Stimulated activated naive CD8-positive, alpha-beta T cell treated with anti-CD3 and anti-CD28 coated beads, Interleukin-15, Interleukin-2, amounts not matched to agents 100 U/mL and 50 U/mL, for 24 hours (primary cell): ENCODE results near the gene METTL26.

Experiments
- ATAC-seq: fragments of 150-1000 bp; cut with Tn5 transposase; one replicate; pipeline ENCODE4 v1.10.0; 2021
- DNase-seq: peaks from one replicate; pipeline ENCODE4 v3.0.0; 2021

The METTL26 gene

DNA sequence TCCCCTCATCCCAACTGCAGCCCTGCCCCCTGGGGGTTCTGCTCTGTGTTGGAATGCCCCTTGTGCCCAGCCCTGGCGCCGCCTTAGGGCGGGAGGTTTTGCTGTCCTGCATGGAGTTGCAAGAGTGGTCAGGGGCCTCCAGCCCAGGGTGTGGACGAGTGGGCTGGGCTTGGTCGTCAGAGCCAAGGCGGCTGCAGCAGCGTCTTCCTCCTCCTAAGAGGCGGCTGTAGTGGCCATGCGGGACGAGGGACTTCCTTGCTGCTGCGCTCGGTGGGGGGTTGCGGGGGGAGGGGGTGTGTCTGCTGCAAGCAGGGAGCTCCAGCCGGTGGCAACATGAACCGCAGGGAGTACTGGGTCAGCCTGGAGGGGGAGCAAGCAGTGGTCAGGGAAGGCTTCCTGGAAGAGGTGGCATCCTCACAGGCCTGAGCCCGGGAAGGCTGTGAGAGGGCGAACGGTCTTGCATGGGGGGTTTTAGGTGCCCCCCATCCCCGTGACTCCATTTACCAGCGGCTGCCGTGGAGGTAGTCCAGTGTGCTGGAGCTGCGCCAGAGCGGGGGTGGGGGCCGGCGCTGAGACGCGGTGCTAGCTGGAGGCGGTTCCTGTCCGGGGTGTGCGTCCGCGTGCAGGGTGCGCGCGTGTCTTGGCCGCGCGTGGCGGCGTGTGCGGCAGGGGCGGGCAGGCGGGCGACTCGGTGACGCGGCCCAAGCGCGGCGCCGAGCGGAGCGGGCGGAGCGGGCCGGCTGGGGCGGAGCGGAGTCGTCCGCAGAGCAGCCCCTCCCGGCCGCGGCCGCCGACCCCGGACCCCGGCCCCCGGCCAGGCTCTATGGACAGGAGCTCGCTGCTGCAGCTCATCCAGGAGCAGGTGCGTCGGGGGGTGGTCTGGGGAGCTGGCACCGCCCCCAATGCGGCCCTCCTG is 39.1 kb upstream of the METTL26 start, which contains the start of gene RHBDL1:
RHBDL1 (plus strand) TSS at position 704 of the 916 bp plus-strand sequence; CDS start at position 824, 120 bp downstream.
- no peak for DNase-seq
- ATAC-seq = no peak

DNA sequence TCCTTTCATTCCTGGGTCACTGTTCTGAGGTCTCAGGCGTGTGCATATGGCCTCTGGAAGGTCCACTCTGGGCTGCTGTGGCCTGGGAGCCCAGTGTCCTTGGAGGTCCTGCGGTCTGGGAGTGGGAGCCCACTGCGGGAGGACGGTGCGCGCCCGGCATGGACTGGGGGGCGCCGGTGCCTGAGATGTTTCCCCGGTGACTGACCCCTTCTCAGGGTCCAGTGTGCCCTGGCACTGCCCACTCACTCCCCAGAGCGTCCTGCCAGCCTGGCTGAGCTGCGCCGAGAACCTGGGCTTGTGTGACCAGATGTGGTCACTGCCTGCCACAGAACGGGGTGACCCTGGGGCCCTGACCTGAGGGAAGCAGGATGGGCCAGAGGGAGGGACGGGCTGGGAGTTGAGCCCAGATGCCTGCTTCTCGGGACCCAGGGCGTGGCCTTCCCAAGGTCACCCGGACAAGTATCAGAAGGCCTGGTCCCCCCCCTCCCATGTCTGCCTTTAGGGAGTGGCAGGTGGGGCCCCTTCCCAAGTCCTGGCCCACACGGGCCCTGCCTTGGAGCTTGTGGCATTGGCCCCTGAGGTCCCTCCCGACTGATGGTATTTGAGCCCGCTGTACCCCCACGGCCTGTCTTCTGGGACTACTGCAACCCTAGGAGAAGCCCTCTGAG is 38.2 kb upstream of the METTL26 start:
- ATAC-seq = no peak
- DNase-seq = no peak

DNA sequence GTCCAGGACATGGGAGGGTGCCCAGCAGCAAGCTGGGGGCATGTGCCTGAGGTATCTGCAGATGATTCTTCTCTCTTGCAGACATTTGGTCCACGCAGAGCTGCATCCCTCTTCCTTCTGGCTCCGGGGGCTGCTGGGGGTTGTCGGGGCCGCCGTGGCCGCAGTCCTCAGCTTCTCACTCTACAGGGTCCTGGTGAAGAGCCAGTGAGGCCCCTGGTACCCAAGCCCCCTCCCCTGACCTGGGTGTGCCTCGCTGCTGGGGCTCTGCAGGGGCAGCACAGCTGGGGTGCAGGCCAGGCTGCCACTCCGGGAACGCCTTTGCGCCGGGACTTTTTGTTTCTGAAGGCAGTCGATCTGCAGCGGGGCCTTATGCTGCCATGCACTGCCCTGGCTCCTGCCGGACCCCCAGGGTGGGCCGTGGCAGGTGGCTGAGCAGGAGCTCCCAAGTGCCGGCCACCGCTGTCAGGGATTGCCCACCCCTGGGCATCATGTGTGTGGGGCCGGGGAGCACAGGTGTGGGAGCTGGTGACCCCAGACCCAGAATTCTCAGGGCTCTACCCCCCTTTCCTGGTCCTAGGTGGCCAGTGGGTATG is 37.4 kb upstream of the METTL26 start:
- ATAC-seq (no peak), DNase-seq (no peak)

DNA sequence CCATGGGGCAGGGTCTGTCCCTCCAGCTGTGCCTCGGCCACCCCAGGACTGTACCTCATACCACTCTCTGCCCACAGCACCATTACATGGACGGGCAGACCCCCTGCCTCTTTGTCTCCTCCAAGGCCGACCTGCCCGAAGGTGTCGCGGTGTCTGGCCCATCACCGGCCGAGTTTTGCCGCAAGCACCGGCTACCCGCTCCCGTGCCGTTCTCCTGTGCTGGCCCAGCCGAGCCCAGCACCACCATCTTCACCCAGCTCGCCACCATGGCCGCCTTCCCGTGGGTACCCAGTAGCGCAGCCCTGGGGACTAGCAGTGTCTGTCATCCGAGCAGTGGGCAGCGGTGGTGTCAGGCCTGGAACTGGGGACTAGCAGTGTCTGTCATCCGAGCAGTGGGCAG is 36.7 kb upstream of the METTL26 start:
- no peak for ATAC-seq
- no peak for DNase-seq

DNA sequence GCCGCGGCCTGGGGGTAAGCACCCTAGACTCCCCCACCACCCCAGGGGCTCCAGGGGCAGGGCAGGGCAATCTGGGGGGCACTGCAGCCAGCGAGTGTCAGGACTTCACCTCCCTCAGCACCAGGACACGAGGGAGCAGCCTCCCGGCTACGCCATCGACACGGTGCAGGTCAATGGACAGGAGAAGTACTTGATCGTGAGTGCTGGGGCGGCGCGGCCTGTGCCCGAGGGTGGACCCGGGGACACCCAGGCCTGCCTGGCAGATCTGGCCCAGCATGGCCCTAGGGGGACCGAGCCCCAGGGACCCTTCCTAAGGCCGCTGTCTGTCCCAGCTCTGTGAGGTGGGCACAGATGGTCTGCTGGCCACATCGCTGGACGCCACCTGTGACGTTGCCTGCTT is 36.3 kb upstream of the METTL26 start:
- ATAC-seq = no peak
- DNase-seq = no peak

DNA sequence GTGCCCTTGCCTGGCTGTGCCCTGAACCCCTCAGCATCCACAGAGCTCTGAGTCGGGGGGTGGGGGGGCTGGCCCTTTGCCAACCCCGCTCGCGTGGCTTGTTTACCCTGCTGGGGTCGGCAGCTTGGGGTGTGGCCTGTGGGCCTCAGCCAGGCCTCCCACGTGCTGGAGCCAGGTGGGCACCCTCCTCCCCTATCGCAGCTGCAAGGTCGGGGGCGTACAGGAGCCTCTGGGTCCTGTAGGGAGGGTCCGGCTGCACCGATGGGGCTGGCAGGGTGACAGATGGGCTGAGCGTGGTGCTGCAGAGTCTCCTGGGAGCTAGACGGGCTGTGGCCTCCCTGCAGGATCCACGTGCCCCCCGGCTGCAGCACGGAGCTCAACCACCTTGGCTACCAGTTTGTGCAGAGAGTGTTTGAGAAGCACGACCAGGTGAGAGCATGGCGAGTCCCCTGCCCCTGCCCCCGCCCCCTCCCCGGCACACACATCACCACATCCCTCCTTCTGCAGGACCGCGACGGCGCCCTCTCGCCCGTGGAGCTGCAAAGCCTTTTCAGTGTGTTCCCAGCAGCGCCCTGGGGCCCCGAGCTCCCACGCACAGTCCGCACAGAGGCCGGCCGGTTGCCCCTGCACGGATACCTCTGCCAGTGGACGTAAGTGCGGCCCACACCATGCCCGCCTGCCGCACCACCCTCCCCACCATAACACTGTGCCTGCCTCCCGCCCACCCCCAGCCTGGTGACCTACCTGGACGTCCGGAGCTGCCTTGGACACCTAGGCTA is 35.4 kb upstream of the METTL26 start:
- ATAC-seq = no peak

DNA sequence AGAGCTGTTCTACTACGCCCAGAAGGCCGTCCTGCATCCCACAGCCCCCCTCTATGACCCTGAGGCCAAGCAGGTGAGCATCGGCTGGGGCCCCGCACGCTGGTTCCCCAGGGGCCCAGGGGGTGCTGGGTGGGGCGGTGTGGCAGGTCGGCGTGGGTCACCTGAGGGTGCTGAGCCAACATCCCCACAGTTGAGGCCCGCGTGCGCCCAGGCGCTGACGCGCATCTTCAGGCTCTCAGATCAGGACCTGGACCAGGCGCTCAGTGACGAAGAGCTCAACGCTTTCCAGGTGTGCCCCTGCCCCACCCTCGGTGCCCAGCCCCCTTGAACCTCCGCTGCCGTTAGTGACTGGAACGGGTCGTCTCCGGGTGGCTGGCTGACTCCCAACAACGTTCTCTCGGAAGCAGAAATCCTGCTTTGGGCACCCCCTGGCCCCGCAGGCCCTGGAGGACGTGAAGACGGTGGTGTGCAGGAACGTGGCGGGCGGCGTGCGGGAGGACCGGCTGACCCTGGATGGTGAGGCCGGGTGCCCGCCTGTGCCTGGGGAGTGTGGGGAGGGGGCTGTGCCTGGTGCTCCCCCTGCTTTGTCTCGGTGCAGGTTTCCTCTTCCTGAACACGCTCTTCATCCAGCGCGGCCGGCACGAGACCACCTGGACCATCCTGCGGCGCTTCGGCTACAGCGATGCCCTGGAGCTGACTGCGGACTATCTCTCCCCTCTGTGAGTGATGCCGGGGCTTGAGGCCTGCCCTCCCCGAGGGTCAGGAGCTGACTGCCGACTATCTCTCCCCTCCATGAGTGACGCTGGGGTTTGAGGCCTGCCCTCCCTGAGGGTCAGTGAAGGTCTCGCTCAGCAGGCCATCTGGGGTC is 34.6 kb upstream of the METTL26 start:
- DNase-seq (no peak), ATAC-seq (no peak)

More for the DNA sequence above, 35.4 kb upstream of the METTL26 start:
- DNase-seq = no peak

DNA sequence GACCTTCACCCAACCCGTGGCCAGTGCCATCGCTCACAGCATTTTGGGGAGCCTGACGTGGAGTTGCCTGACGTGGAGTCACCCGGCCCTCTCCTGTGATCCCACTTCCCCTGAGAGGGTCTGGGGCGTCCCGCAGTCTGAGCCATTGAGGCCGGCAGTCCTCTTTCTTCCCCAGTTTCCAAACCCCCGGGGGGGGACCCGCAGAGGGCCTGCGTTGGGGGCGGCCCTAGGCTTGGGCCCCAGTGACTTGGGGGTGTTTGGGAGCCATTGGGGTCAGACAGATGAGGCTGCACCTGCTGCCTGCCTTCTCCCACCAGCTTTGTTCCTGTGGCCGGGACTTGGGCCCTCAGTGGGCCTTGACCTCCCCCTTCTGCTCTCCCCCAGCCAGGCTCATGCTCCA is 33.6 kb upstream of the METTL26 start:
- DNase-seq (no peak), ATAC-seq (no peak)

DNA sequence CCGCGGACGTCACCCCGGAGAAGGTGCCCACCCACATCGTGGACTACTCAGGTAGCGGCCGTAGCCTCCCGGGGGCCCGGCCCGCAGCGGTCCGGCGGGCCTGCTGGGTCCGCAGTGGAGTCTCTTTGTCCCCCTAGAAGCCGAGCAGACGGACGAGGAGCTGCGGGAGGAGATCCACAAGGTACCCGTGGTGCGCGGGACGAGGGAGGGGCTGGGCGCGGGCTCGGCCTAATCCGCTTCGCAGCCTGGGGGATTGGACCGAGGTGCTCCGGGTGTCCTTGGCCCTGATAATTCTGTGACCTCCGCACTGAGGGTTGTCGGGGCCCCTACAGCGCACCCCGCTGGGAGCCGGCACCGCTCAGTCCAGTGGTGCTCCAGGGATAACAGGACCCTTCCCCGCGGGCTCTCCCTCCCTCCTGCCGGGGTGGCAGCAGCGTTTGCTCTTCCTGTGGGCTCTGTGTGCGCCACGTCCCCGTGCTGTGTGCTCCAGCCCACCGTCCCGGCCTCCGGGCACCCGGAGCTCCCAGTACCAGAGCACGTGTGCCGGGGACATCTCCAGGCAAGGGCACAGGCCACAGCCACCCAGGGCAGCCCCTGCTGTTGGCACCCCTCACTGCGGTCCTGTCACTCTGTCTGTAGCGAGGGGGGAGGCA is 32.5 kb upstream of the METTL26 start:
- DNase-seq (no peak), ATAC-seq (no peak)

DNA sequence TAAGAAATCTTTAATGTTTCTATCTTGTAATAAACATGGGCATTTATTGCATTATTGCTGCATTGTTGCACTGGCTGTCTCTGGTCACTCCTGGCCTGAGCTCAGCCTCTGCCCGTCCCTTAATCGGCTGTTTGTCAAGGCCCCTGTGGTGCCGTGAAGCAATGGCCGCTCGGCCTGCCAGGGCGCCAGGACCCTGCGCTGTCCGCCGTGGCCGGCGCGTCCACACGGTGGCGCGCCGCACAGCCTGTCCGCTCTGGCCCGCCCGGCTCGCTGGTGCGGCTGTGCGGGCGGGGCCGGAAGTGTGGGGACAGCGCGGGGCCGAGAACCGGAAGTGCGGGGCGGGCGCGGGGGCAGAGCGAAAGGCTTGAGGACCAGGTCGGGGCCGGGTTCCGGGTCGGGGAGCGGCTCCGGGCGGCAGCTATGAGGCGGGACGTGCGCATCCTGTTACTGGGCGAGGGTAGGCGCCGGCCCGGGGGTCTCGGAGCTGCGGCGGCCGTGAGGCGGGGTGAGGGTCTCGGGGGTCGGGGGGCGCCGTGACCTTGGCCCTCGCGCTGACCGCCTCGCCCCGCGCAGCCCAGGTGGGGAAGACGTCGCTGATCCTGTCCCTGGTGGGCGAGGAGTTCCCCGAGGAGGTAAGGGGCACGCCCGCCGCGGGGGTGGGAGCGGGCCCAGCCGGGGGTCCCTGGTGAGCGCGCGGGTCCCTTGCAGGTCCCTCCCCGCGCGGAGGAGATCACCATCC is 31.8 kb upstream of the METTL26 start, which contains the start of gene RHOT2:
RHOT2 (plus strand) TSS at position 353 of the 739 bp plus-strand sequence; CDS start at position 421, 68 bp downstream.
- ATAC-seq (peak; percentile 95), DNase-seq (peak; percentile 97)

DNA sequence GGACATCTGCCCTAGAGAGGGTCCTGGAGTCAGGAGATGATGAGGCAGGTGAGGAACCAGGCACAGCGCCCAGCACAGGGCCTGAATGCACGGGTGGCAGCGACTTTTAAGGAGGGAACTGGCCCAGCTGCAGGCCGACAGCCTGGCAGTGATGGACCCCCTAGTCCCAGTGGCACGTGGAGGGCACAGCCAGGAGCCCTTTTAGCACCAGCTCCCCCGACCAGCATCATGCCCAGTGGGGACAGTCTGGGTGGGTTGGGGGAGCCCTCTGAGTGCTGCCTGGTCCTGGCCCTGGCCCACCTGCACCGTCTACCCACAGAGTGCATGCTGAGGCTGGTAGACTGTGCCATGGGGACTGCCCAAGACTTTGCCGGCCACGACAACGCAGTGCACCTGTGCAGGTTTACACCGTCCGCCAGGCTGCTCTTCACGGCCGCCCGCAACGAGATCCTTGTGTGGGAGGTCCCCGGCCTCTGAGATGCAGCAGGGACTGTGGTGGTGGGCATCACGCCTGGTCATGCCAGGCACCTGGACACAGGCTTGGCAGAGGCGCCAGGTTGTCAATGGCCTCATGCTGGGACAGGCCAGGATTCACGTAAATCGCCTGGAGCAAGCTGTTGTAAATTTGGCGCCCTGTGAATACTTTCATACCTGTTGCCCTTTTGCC is 31.1 kb upstream of the METTL26 start:
- ATAC-seq (no peak), DNase-seq (no peak)

DNA sequence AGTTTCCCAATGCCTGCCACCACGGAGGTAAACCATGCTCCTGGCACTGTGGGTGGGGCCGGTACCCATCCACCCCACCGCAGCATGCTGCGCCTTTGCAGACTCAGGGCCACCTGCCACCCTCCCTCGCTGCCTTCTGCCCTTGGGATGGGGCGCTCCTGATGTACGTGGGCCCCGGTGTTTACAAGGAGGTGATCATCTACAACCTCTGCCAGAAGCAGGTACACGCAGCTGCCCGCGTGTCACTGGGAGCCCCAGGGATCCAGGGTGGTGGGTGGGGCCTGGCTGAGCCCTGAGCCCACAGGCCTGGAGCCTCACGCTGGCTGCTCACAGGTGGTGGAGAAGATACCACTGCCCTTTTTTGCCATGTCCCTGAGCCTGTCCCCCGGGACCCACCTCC is 30.5 kb upstream of the METTL26 start:
- DNase-seq = no peak
- no peak for ATAC-seq

DNA sequence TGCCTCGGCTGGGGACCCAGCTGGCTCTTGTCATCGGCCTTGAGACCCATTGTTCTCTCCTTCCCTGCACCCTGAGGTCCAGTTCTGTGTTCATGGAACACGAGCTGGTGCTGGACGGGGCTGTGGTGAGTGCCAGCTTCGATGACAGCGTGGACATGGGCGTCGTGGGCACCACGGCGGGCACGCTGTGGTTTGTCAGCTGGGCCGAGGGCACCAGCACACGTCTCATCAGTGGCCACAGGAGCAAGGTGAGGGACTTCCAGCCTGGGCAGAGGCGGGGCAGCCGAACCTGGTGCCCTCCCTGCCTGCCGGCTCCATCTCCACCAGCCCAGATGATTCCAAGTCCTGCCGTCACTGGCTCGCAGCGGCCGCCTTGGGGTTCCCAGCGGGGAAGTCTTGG is 26.5 kb upstream of the METTL26 start:
- DNase-seq (no peak), ATAC-seq (no peak)

DNA sequence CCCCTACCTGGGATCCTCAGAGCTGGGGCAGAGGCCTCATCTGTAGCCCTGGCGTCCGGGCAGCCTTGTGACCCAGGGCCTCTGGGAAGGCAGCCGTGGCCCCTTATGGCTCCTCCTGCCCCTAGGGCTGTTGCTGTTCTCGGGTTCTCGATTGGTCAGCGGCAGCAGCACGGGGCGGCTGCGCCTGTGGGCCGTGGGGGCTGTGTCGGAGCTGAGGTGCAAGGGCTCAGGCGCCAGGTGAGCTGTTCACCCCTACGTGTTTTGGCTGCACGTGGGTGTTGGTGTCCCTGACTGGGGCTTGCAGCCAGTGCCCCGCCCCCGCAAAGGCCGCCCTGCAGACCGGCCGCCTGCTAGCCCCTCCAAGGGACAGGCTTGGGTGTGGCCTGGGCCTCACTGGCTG is 26.0 kb upstream of the METTL26 start:
- ATAC-seq (no peak), DNase-seq (no peak)

DNA sequence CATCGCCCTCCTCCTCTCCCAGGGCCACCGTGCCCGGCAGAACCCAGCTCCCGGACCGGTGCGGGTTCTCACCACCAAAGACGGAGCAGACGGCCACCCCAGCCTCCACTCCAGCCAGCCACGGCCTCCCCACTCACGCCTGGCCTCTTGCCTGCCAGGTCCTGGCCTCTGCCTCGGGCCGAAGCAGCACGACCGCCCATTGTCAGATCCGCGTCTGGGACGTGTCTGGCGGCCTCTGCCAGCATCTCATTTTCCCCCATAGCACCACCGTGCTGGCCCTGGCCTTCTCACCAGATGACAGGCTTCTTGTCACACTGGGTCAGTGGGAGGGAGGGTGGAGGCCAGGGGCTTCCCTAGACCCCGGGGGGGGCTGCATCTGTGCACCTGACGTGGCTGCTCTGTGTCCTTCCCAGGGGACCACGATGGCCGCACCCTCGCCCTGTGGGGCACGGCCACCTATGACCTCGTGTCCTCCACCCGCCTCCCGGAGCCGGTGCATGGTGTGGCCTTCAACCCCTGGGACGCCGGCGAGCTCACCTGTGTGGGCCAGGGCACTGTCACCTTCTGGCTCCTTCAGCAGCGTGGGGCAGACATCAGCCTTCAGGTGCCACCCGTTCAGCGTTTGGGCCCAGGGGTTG is 25.2 kb upstream of the METTL26 start:
- no peak for DNase-seq
- ATAC-seq = no peak

DNA sequence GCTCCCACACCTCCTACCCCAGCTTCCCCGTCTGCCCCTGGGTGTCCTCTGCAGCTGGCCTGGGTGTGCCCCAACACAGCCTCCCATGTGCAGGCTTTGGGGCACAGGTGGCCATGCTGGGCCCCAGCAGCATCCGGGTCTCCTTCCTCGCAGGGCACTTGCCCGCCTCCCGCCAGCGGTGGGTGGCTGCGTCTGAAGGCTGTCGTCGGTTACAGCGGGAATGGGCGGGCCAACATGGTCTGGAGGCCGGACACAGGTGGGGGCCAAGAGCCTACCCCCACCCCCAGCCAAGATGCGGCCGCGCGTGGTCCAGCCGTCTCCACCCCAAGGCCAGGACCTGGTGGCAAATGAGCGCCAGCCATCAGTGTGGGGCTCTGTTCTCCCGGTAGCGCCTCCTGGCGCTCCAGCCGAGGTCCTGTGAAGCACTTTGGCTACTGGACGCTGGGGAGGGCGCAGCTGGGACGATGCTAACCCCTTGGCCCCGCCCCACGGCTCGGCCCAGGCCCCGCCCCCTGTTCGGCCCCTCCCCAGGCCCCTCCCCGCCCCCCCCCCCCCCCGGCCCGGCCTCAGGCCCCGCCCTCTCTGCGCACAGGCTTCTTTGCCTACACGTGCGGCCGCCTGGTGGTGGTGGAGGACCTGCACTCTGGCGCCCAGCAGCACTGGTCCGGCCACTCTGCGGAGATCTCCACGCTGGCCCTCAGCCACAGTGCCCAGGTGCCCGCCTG is 24.5 kb upstream of the METTL26 start:
- DNase-seq = peak; percentile 74
- peak; percentile 61 for ATAC-seq

DNA sequence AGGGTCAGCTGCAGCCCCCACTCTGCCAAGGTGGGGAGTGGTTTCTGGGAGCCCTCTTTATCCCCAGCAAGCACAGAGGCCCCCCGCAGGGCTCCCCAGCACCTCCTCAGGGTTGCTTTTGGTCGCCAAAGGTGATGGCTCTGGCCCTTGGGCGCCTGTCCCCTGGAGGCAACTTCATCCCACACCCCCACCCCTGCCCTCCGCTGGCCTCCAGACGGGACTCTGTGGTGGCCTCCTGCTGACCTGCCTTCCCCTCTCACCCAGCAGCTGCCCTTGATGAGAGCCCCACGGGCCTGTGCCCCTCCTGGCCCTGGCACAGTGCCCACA is 24.0 kb upstream of the METTL26 start:
- DNase-seq (no peak), ATAC-seq (no peak)

DNA sequence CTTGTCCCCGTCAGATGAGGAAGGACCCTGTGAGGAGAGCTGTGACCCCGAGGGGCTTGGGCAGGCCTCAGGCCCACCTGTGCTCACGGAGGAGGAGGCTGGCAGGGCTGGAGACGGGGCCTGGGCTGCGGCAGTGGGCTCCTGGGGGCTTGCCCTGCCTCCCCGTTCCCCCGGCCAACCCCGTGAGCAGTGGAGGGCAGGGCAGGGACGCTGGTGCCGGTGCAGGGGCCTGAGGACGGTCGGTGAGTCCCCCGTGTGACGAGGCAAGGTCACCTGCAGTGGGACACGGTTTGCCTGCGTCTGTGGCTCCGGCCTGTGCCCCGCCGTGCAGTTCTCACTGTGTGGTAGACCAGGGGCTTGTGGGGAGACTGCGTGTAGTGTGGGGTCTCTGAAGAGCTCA is 23.5 kb upstream of the METTL26 start:
- no peak for ATAC-seq
- DNase-seq = no peak
